NB4 (cell line): ENCODE results near the gene APOC4.
"Not testable (repeated sequence)": the region's sequence is repeated elsewhere in the genome, so short reads cannot be mapped to it uniquely, and the experiment has no call there.

Experiments used
- POLR2A ChIP-seq: IDR thresholded peaks from 2 replicates; pipeline ENCODE4 v1.6.1; 2011; ENCODE audit warnings: mild to moderate bottlenecking; ENCODE audit not compliant: insufficient read length; ENCODE audit errors: extremely low read depth
- TF ChIP-seq, protein P1 (sequence below): IDR thresholded peaks from one replicate; pipeline ENCODE4 v1.5.1; 2012; ENCODE audit warnings: low read depth, low read length
- TF ChIP-seq, protein P2 (sequence below): IDR thresholded peaks from 2 replicates; pipeline ENCODE4 v1.6.1; 2011; ENCODE audit warnings: low read depth, low read length

DNA sequence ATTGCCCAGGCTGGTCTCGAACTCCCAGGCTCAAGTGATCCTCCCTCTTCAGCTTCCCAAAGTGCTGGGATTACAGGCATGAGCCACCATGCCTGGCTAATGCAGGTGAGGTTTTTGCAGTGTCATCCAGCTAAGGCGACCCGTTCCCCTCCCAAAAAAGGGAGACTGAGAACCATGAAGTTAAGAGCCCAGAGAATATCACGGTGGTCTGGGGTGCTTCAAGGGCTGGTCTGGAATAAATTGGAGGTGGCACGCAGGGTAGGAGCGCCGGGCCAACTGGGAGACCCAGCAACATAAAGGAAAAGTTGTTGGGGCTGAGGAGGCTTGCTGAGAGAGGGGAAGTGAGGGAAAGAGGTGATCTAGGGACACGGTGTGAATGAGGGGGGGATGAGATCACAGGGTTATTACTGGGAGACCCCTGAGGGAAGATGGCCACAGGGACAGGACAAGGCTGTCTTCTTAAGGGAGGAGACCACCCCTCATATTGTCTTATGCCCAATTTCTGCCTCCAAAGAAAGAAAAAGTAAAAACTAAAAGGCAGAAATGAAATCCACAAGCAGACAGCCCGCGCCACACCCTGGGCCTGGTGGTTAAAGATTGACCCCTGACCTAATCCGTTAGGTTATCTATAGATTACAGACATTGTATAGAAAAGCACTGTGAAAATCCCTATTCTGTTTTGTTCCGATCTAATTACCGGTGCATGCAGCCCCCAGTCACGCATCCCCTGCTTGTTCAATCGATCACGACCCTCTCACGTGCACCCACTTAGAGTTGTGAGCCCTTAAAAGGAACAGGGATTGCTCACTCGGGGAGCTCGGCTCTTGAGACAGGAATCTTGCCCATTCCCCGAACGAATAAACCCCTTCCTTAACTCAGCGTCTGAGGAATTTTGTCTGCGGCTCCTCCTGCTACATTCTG, 28.3 kb upstream of the APOC4 start:
- not testable (repeated sequence) for TF ChIP-seq POLR2A
- TF ChIP-seq, protein P1, sequence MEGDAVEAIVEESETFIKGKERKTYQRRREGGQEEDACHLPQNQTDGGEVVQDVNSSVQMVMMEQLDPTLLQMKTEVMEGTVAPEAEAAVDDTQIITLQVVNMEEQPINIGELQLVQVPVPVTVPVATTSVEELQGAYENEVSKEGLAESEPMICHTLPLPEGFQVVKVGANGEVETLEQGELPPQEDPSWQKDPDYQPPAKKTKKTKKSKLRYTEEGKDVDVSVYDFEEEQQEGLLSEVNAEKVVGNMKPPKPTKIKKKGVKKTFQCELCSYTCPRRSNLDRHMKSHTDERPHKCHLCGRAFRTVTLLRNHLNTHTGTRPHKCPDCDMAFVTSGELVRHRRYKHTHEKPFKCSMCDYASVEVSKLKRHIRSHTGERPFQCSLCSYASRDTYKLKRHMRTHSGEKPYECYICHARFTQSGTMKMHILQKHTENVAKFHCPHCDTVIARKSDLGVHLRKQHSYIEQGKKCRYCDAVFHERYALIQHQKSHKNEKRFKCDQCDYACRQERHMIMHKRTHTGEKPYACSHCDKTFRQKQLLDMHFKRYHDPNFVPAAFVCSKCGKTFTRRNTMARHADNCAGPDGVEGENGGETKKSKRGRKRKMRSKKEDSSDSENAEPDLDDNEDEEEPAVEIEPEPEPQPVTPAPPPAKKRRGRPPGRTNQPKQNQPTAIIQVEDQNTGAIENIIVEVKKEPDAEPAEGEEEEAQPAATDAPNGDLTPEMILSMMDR = not testable (repeated sequence)
- TF ChIP-seq, protein P2, sequence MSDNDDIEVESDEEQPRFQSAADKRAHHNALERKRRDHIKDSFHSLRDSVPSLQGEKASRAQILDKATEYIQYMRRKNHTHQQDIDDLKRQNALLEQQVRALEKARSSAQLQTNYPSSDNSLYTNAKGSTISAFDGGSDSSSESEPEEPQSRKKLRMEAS = not testable (repeated sequence)
